ENCODE results near the gene SMIM45.

Gene SMIM45

DNA sequence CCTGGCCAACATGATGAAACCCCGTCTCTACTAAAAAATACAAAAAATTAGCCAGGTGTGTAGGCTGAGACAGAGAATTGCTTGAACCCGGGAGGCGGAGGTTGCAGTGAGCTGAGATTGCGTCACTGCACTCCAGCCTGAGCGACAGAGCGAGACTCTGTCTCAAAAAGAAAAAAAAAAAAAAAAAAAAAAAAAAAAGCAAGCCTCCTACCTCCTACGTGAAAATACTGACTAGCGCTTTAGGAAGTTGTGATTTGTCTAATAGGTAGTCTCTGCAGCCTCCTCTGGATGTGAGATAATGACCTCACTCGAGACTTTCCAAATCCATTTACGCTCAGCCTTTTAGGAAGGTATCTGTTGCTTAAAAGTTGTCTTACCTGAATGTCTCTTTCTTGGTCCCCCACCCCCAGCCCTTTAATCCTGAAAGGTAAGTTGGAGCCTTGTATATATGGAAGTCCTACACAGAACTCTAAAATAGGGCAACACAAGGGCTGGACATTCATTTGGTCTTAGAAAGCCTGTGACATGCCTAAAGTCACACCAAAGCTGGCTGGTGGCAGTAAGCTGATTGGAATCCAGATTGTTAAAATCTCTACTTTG, 22.8 kb downstream of the SMIM45 start:
- FAIRE-seq, result no peak

GRCh38 chr22:41975299-41976069, 23.5 kb downstream of the SMIM45 start:
- no peak for FAIRE-seq

- no peak for FAIRE-seq
These were observed 24.3 kb downstream of the SMIM45 start for GRCh38 chr22:41976070-41976901.

GRCh38 chr22:41976961-41977566, 25.1 kb downstream of the SMIM45 start:
- no peak for FAIRE-seq

DNA sequence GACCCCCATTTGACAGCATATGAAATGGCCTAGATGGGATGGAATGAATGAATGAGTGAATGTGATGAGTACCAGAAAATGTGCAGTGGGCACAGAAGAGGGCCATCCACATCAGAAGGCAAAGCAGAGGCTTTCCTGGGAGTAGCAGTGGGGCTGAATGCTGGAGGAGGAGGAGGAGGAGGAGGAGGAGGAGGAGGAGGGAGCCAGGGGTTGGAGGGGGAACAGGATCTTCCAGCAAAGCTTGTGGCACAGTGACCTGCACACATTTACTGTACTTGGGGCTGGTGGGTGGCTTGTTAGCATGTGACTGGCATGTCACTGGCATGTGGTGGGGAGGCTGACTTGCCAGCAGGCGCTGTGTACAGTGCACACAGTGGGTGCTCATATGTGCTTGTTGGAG, 26.8 kb downstream of the SMIM45 start:
- FAIRE-seq, result no peak

- no peak for FAIRE-seq
These were observed 27.7 kb downstream of the SMIM45 start for GRCh38 chr22:41979423-41980250.

DNA sequence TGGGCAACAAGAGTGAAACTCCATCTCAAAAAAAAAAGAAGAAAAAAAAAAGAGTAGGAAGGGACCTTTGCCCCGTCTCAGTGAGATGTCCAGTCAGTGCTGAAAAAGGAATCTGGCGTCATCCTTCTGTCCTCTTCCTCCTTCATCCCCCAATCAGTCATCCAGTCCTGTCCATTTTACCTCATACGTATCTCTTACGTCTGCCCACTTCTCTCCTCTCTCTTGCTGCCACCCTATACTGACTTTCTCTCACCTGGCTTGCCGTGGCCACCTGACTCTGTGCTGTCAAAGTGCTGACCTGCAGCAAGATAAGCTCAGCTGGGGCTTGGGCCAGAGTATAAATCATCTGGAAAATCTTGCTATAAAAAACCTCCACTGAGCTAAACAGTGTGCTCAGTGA, 30.9 kb downstream of the SMIM45 start:
- peak; percentile 38 for FAIRE-seq

DNA sequence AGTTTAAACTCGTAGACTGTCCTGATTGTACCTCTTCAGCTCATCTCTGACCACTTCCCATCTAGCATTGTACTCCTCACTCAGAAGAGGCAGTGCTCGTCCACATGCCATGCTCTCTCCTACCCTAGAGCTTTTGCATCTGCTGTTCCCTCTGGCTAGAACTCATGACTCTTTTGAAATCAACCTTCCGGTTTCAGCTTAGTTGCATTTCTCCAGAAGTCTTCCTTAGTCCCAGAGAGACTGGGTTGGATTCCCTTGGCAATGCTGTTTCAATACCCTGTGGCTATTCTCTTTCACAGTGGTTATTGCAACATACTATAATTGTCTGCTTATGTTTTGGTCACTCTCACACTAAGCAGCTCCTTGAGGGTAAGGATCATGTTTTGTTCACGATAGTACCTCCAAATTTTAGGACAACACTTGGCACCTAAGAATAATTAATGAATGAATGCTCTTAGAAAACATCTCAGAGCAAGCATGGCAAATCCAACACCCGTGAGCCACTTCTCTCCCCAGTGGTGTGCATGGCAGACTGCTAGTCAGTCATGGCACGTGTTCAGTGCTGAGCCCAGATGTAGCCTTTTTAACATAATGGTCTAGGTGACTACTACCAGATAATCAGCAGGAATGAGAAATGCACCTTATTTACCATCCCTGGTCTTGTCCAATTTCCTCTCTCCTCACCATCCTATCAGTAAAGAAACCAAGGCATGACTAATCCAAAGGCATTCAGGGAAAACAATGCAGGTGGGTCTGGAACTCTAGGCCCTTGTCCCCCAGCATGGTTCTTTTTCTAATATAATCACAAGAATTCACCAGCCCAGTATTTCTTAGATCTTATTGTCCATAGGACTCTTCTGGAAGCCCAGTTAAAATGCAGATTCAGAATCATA, 31.8 kb downstream of the SMIM45 start:
- FAIRE-seq, result no peak

DNA sequence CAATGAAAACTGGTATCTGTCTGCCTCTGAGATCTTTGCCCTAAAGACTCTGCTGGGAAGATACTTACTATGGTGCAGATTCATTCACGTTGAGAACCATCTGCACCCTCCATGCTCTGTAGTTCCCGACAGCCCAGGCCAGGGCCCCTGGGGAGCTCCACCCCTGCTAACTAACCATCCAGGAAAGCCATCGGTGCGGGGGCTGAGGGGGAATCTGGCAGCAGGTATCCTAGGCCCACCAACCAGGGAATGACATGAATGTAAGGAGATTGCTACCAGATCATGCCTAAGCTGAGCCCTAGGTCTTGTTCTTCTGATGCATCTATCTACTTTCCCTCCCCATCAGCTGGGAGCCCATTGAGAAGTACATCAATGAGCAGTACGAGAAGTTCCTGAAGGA, 35.3 kb downstream of the SMIM45 start:
- FAIRE-seq, result no peak

DNA sequence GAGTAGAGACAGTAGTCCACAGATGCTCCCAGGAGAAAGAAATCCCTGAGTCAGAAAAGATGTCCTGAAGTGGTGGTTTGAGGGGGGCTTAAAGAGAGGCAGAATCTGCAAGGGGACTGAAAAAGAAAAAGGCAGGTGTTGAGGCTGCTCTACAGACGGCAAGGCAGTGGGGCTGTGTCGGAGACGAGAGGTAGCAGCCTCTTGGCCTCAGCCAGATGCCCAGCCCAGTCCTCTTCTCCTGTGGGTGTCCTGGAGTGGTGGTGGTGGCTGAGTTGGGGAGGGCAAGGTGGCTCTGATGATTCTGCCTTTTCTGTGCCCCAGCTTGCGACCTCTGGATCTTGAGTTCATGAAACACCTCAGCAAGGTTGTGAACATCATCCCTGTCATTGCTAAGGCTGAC, 37.3 kb downstream of the SMIM45 start:
- FAIRE-seq, result no peak

- no peak for FAIRE-seq
These were observed 39.2 kb downstream of the SMIM45 start for GRCh38 chr22:41991111-41991510.

- no peak for FAIRE-seq
These were observed 40.5 kb downstream of the SMIM45 start for GRCh38 chr22:41992496-41992895.

GRCh38 chr22:41995211-41995610, 43.3 kb downstream of the SMIM45 start:
- FAIRE-seq, result no peak

GRCh38 chr22:41996826-41997225, 44.9 kb downstream of the SMIM45 start:
- FAIRE-seq, result no peak

DNA sequence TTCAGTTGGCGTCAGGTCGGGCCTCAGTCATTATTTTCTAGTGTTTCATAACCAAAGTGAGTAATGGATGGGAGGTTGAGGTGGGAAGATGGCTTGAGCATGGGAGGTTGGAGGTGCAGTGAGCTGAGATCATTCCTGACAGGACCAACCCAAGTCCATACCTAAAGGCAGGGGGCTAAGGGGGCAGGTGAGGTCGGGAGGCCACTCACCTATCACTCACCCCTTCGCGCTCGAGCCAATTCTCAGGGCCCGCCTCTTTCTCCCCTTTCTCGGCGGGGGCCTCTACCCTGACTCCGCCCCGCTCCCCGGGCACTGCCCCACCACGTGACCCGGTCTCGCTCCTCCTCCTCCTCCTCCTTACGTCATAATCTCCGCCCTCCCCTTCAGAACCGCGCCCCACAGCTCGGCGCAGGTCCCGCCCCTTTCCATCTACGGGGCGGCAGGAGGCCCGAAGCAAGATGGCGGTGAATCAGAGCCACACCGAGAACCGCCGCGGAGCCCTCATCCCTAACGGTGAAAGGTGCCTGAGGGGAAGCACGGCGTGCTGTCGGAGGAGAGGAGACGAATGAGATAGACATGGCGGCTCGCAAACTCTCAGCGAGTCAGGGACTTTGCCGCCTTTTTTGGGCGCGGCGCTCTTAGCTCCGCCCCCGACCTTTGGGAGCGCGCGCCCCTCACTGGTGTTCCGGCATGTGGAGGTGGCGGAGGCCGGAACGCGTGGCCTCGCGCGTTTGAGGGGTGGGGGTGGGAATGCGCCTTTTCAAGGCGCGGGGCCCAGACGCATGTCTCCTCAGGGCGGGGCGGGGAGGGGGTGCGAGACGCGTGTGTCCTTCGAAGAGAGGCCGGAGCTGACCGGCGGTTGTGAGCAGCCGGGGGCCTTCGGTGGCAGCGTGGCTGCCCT, 46.7 kb downstream of the SMIM45 start, which contains the start of gene WBP2NL:
TSS of gene WBP2NL (plus strand) at position 428 of the 901 bp plus-strand sequence. CDS start at position 459, 31 bp downstream.
- no peak for FAIRE-seq

DNA sequence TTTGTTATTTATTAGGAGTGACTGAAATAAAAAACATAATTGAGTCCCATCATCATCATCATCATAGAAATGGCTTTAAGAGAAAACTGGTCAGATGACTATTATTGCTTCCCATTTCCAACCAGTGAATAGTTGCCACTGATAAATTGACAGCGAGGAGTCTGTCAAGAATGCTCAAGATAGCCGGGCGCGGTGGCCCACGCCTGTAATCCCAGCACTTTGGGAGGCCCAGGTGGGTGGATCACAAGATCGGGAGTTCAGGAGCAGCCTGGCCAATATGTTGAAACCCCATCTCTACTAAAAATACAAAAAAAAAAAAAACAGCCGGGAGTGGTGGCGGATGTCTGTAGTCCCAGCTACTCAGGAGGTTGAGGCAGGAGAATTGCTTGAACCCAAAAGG, 48.5 kb downstream of the SMIM45 start:
- no peak for FAIRE-seq

GRCh38 chr22:42001121-42001520, 49.2 kb downstream of the SMIM45 start:
- FAIRE-seq, result no peak

DNA sequence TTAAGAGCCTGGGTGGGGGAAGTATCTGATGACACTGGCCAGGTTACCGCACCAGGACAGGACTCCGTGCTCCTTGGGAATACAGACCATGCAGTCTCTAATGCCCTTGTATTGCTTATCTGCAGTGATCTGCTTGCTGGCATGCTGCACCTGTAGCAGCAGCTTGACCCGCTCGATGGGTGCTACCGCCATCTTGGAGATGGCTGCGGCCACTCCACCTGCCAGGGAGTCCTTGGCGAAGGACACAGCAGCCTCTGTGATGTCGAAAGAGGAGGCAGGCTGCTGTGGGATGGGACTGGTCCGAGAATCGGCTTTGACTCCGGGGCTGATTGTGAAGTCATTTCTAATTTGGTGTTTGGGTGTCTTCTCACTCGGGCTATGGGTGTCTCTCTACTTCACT, 49.8 kb downstream of the SMIM45 start:
- FAIRE-seq, result no peak

DNA sequence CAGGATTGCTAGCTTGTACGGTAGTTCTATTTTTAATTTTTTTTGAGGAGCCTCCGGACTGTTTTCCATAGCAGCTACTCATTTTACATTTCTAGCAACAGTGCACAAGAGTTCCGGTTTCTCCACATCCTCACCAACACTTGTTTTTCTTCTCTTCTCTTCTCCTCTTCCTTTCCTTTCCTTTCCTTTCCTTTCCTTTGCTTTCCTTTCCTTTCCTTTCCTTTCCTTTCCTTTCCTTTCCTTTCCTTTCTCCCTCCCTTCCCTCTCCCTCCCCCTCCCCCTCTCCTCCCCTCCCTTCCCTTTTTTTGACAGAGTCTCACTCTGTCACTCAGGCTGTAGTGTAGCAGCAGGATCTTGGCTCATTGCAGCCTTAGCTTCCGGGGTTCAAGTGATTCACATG, 56.0 kb downstream of the SMIM45 start:
- no peak for FAIRE-seq

Measured in islet of Langerhans (tissue), 1 donor.